SU-DHL-6 (cell line): ENCODE results near the gene DAAM1.

Source experiments
- H2AFZ ChIP-seq: fragments of 200-600 bp; sonication (generic); 2 replicates; pipeline ENCODE4 v1.6.1; 2014; ENCODE audit warnings: low read depth, mild to moderate bottlenecking, moderate library complexity, mixed read lengths, antibody characterized with exemption, low read length; ENCODE audit not compliant: severe bottlenecking
- H3F3A ChIP-seq: fragments of 200-600 bp; shearing (Covaris generic); 2 replicates; pipeline ENCODE4 v1.6.0; 2016; ENCODE audit warnings: antibody characterized with exemption, mild to moderate bottlenecking; ENCODE audit not compliant: insufficient read depth
- H3K27ac ChIP-seq: fragments of 200-600 bp; sonication (generic); 2 replicates; pipeline ENCODE4 v1.5.1; 2016; ENCODE audit warnings: low read depth, mild to moderate bottlenecking, low read length, moderate library complexity, mixed read lengths
- H3K27me3 ChIP-seq: fragments of 200-600 bp; sonication (generic), shearing (Covaris generic); 2 replicates; pipeline ENCODE4 v1.6.0; 2014; ENCODE audit warnings: mild to moderate bottlenecking, low read length
- H3K36me3 ChIP-seq: fragments of 200-600 bp; sonication (generic); 2 replicates; pipeline ENCODE4 v1.6.1; 2014; ENCODE audit warnings: mild to moderate bottlenecking, low read length, mixed read lengths
- H3K4me2 ChIP-seq: fragments of 300-600, 200-600 bp; shearing (Covaris generic), sonication (generic); 2 replicates; pipeline ENCODE4 v1.6.0; 2014; ENCODE audit warnings: low read length, low read depth, mild to moderate bottlenecking; ENCODE audit not compliant: poor library complexity, severe bottlenecking
- H3K4me3 ChIP-seq: fragments of 200-600 bp; sonication (generic); 2 replicates; pipeline ENCODE4 v1.5.1; 2014; ENCODE audit warnings: antibody characterized with exemption, low read length, mild to moderate bottlenecking, mixed read lengths; ENCODE audit not compliant: insufficient read depth, poor library complexity, severe bottlenecking
- H3K79me2 ChIP-seq: fragments of 200-600 bp; sonication (generic); 2 replicates; pipeline ENCODE4 v1.6.1; 2014; ENCODE audit warnings: mild to moderate bottlenecking, low read length, moderate library complexity; ENCODE audit not compliant: insufficient read depth
- H3K9ac ChIP-seq: fragments of 200-600 bp; sonication (generic); 2 replicates; pipeline ENCODE4 v1.7.0; 2014; ENCODE audit warnings: mild to moderate bottlenecking, low read length
- H3K9me2 ChIP-seq: fragments of 200-600 bp; sonication (generic); replicated peaks from 2 replicates; pipeline ENCODE4 v1.6.1; 2014; ENCODE audit warnings: low read length; ENCODE audit not compliant: insufficient read depth
- H3K9me3 ChIP-seq: fragments of 200-600 bp; sonication (generic); 2 replicates; pipeline ENCODE4 v1.6.1; 2014; ENCODE audit warnings: low read length, mixed read lengths; ENCODE audit not compliant: insufficient read depth
- H4K20me1 ChIP-seq: fragments of 200-600 bp; sonication (generic); 2 replicates; pipeline ENCODE4 v1.6.1; 2014; ENCODE audit warnings: low read depth, mild to moderate bottlenecking, antibody characterized with exemption, low read length, moderate library complexity, mixed read lengths
- EZH2phosphoT487 ChIP-seq: fragments of 200-600 bp; sonication (generic), shearing (Covaris generic); conservative IDR thresholded peaks from 2 replicates; pipeline ENCODE4 v1.6.1; 2018; ENCODE audit warnings: mild to moderate bottlenecking, antibody characterized with exemption, low read length, moderate library complexity, mixed read lengths
- TF ChIP-seq, protein P1 (sequence below): fragments of 200-600 bp; sonication (generic); IDR thresholded peaks from one replicate; pipeline ENCODE4 v1.5.1; 2017; ENCODE audit warnings: antibody characterized with exemption, mild to moderate bottlenecking, low read length, moderate library complexity; ENCODE audit not compliant: insufficient read depth, poor library complexity, severe bottlenecking

Gene DAAM1

DNA sequence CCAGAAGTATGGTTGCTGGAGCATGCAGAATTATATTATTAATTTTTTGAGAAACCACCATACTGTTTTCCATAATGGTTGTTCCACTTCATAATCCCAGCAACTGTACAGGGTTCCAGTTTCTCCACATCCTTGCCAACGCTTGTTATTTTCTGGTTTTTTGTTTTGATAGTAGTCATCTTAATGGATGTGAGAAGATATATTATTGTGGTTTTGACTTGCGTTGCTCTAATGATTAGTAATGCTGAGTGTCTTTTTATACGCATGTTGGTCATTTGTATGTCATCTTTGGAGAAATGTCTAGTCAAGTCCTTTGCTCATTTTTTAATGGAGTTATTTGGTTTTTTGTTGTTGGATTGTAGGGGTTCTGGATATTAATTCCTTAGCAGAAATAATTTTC lies 58.1 kb downstream of the DAAM1 start:
- Histone ChIP-seq H3K9me2 (no peaks in the 10 kb centered on the region), H3F3A (no peaks in the 10 kb centered on the region), H3K4me3 (no peak overlapping the region), H3K79me2 (peaks cover 90% of the 10 kb centered on the region), H2AFZ (no peak overlapping the region), H4K20me1 (peaks cover 17% of the 10 kb centered on the region), H3K36me3 (no peaks in the 10 kb centered on the region), H3K27me3 (no peaks in the 10 kb centered on the region), H3K9ac (no peak overlapping the region), H3K4me2 (no peak overlapping the region), H3K9me3 (no peaks in the 10 kb centered on the region), H3K27ac (no peak overlapping the region)
- TF ChIP-seq, protein P1, sequence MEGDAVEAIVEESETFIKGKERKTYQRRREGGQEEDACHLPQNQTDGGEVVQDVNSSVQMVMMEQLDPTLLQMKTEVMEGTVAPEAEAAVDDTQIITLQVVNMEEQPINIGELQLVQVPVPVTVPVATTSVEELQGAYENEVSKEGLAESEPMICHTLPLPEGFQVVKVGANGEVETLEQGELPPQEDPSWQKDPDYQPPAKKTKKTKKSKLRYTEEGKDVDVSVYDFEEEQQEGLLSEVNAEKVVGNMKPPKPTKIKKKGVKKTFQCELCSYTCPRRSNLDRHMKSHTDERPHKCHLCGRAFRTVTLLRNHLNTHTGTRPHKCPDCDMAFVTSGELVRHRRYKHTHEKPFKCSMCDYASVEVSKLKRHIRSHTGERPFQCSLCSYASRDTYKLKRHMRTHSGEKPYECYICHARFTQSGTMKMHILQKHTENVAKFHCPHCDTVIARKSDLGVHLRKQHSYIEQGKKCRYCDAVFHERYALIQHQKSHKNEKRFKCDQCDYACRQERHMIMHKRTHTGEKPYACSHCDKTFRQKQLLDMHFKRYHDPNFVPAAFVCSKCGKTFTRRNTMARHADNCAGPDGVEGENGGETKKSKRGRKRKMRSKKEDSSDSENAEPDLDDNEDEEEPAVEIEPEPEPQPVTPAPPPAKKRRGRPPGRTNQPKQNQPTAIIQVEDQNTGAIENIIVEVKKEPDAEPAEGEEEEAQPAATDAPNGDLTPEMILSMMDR = no peak
- no peak for TF ChIP-seq EZH2phosphoT487

DNA sequence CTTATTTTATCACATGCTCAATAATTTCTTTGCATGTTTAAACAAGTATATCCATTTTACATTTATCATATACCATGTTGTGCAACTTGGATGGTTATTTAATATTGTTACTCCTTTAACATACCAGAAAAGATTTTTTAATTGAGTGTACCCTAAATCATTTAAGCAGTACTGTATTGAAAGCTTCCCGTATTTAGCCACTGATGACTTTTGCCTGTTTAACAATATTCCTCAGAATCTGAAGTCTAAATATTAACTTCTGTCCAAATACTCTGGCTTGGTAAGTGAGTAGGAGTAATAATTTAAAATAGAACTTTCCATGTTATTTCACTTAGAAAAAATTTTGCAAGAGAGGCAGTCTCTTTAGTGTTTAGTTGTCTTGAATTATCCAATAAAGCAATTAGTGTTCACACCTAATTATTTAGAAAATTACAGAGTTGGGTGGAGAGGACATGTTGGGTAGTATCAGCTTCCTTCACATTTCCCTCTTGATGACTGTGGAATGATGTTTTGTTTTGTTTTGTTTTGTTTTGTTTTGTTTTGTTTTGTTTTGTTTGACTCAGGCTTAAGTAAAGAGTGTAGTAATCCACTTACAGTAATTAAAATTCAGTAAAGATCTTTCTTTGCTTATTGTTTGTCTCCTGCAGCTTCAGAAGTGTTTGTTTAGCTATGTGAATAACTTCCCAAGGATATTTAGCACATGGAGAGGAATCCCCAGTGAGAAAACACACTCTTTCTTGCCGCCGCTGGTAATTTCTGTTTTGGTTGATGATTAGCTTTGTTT lies 59.5 kb downstream of the DAAM1 start:
- Histone ChIP-seq H3F3A (no peaks in the 10 kb centered on the region), H3K27ac (no peak overlapping the region), H3K4me3 (no peak overlapping the region), H3K4me2 (no peak overlapping the region), H3K79me2 (peaks cover 95% of the 10 kb centered on the region), H3K9ac (no peak overlapping the region), H3K36me3 (no peaks in the 10 kb centered on the region), H2AFZ (no peak overlapping the region), H4K20me1 (peaks cover 17% of the 10 kb centered on the region), H3K27me3 (no peaks in the 10 kb centered on the region), H3K9me2 (no peaks in the 10 kb centered on the region), H3K9me3 (no peaks in the 10 kb centered on the region)
- no peak for TF ChIP-seq EZH2phosphoT487
- TF ChIP-seq, protein P1 = no peak

DNA sequence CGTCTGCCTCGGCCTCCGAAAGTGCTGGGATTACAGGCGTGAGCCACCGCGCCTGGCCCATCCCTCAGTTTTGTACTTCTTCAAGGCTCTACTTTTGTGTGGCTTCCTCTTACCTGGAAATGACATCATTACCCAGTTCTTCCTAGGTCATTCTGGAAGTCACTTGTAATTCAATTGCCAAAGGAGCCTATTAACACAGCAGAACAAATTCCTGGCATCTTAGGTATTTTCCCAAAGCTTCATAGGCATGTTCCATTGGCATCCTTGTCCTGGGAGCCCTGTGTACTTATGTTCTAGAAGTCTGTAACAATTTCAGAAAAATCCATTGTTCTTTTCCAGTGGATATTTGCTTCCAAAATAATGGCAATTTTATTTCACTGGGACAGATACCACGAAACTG lies 60.6 kb downstream of the DAAM1 start:
- H3K79me2 ChIP-seq = peaks cover 93% of the 10 kb centered on the region
- TF ChIP-seq, protein P1 = no peak
- no peak for TF ChIP-seq EZH2phosphoT487
- H3K36me3 ChIP-seq = no peaks in the 10 kb centered on the region
- H3K9me2 ChIP-seq = no peaks in the 10 kb centered on the region
- H3K9me3 ChIP-seq = no peaks in the 10 kb centered on the region
- no peak overlapping the region for H2AFZ ChIP-seq
- no peaks in the 10 kb centered on the region for H3F3A ChIP-seq
- no peak overlapping the region for H3K9ac ChIP-seq
- no peak overlapping the region for H3K4me2 ChIP-seq
- peaks cover 17% of the 10 kb centered on the region for H4K20me1 ChIP-seq
- no peak overlapping the region for H3K27ac ChIP-seq
- no peaks in the 10 kb centered on the region for H3K27me3 ChIP-seq
- H3K4me3 ChIP-seq = no peak overlapping the region
